Measurements from ENCODE around the gene PDE7B. TPM values are rescaled to one million over a fixed set of nuclear protein-coding genes. Genes with fewer than 3 reads are reported as not detected.

The PDE7B gene
- total RNA-seq, 1 donor from 2014 or later = 3.9 TPM

DNA sequence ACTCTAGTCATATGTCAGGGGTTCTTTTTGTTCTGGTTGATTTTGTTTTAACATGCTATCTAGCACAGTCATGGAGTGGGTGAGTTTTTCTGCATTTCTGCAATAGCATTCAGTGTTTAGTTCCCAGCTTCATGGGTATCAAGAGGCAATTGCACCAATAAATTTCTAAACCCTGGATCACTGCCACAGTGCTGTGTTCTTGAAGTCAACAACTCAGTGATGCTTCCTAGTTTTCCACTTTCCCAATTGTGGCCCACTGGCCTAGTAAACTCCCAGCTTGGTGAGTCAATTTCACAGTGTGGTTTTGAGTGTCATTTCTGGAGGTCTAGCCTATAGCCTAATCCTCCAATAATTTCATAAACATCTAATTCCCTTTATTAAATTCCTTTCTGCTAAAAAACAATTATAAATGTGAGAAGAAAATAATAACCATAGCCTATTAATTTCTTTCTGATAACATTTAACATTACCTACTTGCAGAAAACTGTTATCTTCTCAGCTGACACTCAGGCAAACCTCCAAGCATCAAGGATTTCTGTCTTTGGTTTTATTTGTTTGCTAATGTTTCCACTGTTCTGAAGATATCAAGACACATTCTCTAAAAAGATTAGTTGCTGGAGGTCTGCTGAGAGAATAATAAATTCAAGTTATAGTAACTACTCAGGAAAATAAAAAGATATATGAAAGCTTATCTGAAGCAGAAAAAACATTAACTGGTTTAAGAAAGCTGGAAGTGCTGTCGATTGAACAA is 89.9 kb downstream of the PDE7B start:
- peaks cover 21% of the 10 kb centered on the region for H3K4me1 Mint-ChIP-seq (ENCODE audit: unreplicated experiment)
- TF ChIP-seq, protein P1, sequence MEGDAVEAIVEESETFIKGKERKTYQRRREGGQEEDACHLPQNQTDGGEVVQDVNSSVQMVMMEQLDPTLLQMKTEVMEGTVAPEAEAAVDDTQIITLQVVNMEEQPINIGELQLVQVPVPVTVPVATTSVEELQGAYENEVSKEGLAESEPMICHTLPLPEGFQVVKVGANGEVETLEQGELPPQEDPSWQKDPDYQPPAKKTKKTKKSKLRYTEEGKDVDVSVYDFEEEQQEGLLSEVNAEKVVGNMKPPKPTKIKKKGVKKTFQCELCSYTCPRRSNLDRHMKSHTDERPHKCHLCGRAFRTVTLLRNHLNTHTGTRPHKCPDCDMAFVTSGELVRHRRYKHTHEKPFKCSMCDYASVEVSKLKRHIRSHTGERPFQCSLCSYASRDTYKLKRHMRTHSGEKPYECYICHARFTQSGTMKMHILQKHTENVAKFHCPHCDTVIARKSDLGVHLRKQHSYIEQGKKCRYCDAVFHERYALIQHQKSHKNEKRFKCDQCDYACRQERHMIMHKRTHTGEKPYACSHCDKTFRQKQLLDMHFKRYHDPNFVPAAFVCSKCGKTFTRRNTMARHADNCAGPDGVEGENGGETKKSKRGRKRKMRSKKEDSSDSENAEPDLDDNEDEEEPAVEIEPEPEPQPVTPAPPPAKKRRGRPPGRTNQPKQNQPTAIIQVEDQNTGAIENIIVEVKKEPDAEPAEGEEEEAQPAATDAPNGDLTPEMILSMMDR (IDR thresholded peaks at IDR 0.05) = no peak
- DNase-seq (ENCODE audit: extremely low spot score, unreplicated experiment) = no peak
- no peaks in the 10 kb centered on the region for H3K9me3 Mint-ChIP-seq (ENCODE audit: unreplicated experiment)
- H3K27ac Mint-ChIP-seq (ENCODE audit: unreplicated experiment) = no peak overlapping the region
- no peaks in the 10 kb centered on the region for H3K36me3 Mint-ChIP-seq (ENCODE audit: unreplicated experiment)
- H3K4me3 Mint-ChIP-seq (ENCODE audit: unreplicated experiment) = no peak overlapping the region
- H3K27me3 Mint-ChIP-seq (ENCODE audit: unreplicated experiment) = no peaks in the 10 kb centered on the region

DNA sequence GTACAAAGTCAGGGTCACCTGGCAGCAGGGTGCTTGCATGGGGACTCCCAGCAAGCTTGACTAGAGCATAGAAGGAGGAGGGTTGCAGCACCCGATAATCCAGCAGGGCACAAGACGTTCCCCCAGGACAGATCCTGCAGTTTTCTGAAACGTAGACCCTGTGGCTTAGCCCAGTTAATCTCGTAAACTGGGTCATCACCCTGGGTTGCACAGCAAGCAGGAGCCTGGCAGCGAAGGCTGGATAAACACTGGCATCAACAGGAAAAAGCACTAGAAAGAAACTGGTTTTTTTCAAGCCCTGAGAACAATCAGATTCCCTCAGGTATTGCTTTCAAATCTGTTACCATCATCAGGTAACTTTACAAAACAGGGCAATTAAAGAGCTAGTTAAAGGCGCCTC is 92.6 kb downstream of the PDE7B start:
- H3K4me1 Mint-ChIP-seq (ENCODE audit: unreplicated experiment) = peaks cover 5% of the 10 kb centered on the region
- H3K36me3 Mint-ChIP-seq (ENCODE audit: unreplicated experiment) = no peaks in the 10 kb centered on the region
- no peak overlapping the region for H3K4me3 Mint-ChIP-seq (ENCODE audit: unreplicated experiment)
- H3K27ac Mint-ChIP-seq (ENCODE audit: unreplicated experiment) = no peak overlapping the region
- no peak for DNase-seq (ENCODE audit: extremely low spot score, unreplicated experiment)
- H3K27me3 Mint-ChIP-seq (ENCODE audit: unreplicated experiment) = no peaks in the 10 kb centered on the region
- no peaks in the 10 kb centered on the region for H3K9me3 Mint-ChIP-seq (ENCODE audit: unreplicated experiment)
- TF ChIP-seq, protein P1 (IDR thresholded peaks at IDR 0.05) = no peak

DNA sequence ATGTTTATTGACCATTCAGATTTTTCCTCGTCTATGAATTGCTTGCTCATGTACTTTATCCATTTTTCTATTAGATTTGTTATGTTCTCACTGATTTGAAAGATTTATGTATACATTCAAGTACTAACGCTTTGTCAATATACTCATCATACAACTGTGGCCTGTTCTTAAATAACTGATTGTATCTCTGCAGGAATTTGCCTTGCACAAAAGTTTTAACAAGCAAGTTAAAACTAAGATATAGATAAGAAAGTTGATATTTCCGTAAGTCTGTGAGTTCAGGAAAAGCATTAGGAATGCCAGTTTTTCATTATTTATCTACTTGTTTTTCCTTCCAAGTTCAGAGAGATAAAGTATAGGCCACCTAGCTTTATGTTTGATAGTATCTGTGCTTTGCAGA is 95.2 kb downstream of the PDE7B start:
- Mint-ChIP-seq H3K27me3 (ENCODE audit: unreplicated experiment) (no peaks in the 10 kb centered on the region), H3K4me3 (ENCODE audit: unreplicated experiment) (no peak overlapping the region), H3K36me3 (ENCODE audit: unreplicated experiment) (no peaks in the 10 kb centered on the region), H3K27ac (ENCODE audit: unreplicated experiment) (no peak overlapping the region), H3K4me1 (ENCODE audit: unreplicated experiment) (no peaks in the 10 kb centered on the region), H3K9me3 (ENCODE audit: unreplicated experiment) (no peaks in the 10 kb centered on the region)
- TF ChIP-seq, protein P1 (IDR thresholded peaks at IDR 0.05) = no peak
- DNase-seq (ENCODE audit: extremely low spot score, unreplicated experiment) = no peak

DNA sequence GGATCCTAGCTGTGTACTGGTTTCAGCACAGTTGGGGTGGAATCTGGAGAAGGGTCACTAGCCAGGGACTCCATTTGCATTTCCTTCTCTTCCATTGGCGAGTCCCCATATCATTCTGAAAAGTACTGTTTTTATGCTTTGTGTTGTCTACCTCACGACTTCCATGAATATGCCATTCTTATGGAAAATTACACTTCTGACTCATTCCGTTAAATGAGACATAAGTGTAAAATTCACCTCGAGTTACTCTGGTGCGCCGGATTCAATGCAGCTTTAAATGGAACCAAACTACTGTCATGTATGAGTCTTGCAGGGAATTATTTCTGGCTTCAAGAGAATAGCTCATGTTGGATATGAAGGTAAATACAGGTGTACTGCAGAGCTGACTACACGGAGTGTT is 99.2 kb downstream of the PDE7B start:
- no peaks in the 10 kb centered on the region for H3K36me3 Mint-ChIP-seq (ENCODE audit: unreplicated experiment)
- DNase-seq (ENCODE audit: extremely low spot score, unreplicated experiment) = no peak
- H3K27ac Mint-ChIP-seq (ENCODE audit: unreplicated experiment) = no peak overlapping the region
- TF ChIP-seq, protein P1 (IDR thresholded peaks at IDR 0.05) = no peak
- H3K4me1 Mint-ChIP-seq (ENCODE audit: unreplicated experiment) = no peaks in the 10 kb centered on the region
- H3K27me3 Mint-ChIP-seq (ENCODE audit: unreplicated experiment) = no peaks in the 10 kb centered on the region
- H3K4me3 Mint-ChIP-seq (ENCODE audit: unreplicated experiment) = no peak overlapping the region
- H3K9me3 Mint-ChIP-seq (ENCODE audit: unreplicated experiment) = no peaks in the 10 kb centered on the region

DNA sequence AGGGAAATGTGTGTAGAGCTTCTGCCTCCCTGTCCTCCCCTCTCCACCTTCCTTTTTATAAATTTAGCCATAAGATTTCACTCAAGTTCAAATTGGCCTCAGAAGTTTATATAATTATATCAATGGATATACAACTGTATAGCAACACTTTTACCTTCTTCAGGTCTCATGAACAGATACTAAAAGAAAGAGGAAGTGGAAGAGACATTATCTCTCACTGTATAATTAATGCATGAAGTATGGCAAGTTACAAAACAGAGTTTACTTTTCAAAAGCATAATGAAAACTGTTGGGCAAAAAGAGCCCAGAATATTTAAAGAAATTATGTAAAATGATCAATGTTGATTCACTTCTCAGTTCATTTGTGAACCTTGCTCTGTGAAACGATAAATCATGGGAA is 99.7 kb downstream of the PDE7B start:
- TF ChIP-seq, protein P1 (IDR thresholded peaks at IDR 0.05) = no peak
- Mint-ChIP-seq H3K36me3 (ENCODE audit: unreplicated experiment) (no peaks in the 10 kb centered on the region), H3K27me3 (ENCODE audit: unreplicated experiment) (no peaks in the 10 kb centered on the region), H3K4me3 (ENCODE audit: unreplicated experiment) (no peak overlapping the region), H3K27ac (ENCODE audit: unreplicated experiment) (no peak overlapping the region), H3K9me3 (ENCODE audit: unreplicated experiment) (no peaks in the 10 kb centered on the region), H3K4me1 (ENCODE audit: unreplicated experiment) (no peaks in the 10 kb centered on the region)
- DNase-seq (ENCODE audit: extremely low spot score, unreplicated experiment) = no peak

Measured in osteocyte (in vitro differentiated cells).